Amygdala (tissue), 56 donors: Measurements from ENCODE around the gene NR4A1.

Experiments
- DNase-seq, 56 donors: peaks; one replicate each; lab custom pipeline; 2025; lab: John Stamatoyannopoulos, UW

Gene NR4A1

GRCh38 chr12:52070185-52070925, 19.1 kb downstream of the NR4A1 start:
- no peak for DNase-seq

- DNase-seq: no peak
Measured at GRCh38 chr12:52073531-52074381, 22.5 kb downstream of the NR4A1 start.

DNA sequence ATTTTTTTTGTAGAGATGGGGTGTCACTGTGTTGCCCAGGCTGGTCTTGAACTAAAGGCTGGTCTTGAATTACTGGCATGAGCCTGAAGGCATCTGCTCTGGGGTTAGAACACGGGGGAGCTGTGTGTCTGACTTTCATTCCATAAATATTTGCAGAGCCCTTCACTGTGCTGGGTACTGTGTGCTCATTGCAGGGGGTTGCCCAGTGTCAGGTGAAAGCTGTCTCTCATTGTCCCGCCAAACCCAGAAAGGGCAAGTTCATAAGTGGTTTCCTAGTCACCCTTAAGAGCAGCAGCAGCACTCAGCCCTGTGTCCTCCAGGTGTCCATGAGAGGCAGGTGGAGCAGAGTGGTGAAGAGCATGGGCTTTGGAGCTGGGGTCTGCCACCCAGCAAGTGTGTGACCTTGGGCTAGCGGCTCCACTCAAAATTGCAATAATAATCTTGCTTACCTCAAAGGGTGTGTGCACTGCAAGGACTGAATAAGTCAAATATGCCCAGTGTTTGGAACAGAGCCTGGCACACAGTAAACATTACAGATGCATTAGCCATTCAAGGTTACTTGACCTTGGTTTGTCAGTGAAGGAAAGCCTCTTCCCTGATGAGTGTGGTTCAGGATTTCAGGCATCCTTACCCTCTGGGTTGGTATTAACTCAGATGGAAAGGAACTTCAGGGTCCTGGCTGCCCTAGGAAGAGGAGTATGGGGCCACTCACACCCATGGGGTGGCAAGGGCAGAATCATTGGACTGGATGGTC, 23.9 kb downstream of the NR4A1 start:
- no peak for DNase-seq

GRCh38 chr12:52076811-52077210, 25.6 kb downstream of the NR4A1 start:
- DNase-seq: no peak

DNA sequence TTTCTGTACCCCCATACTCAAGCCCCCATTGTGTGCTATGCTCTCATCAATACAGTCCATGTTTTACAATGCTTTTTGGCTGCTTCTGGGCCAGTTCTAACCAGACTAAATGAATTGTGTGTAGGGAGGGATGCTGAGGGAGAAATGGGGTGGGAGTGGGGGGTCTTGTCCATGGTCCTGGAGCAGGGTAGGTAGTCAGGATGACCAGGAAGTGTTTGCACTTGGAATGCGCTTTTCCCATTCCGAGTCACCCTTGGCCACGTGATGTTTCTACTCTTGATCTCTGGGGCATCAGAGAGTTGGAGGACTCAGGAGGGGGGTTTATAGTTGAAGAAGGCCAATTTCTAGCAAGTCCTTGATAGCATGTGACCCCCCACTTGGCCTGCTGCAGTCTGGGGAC, 27.0 kb downstream of the NR4A1 start:
- no peak for DNase-seq

DNA sequence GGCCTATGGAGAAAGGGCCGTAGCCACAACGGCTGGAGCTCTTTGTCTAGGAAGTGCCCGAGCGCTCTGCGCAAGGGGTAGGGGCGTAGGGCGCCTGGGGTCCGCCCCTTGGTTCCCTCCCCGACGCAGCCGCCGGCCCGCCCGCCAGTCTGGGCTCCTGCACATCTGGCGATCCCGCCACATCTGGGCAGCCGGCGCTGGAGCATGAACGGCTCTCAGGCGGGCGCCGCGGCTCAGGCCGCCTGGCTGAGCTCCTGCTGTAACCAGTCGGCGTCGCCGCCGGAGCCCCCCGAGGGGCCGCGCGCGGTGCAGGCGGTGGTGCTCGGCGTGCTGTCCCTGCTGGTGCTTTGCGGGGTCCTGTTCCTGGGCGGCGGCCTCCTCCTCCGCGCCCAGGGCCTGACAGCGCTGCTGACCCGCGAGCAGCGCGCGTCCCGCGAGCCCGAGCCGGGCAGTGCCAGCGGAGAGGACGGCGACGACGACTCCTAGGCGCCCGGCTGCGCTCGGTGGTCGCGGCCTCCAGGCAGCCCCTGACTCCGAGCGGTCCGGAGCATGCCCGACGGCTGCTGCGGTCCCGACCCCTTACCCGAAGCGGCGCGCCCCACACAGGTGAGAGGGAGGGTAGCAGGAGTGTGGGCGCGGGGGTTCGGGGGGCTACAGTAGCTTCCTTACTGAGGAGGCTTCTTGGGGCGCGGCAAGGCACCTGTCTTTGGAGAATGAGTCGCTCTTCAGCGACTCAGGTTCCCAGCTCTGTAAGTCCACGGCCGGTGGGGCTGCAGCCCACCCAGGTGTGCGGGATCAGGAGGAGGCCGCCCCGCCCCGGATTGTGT, 28.5 kb downstream of the NR4A1 start, which contains the start of gene SMIM41:
Gene SMIM41, plus strand, starts transcription at position 129 of the 827 bp plus-strand sequence. Its CDS starts 76 bp downstream, at position 205.
- no peak for DNase-seq

GRCh38 chr12:52080403-52081251, 29.4 kb downstream of the NR4A1 start:
- no peak for DNase-seq

DNA sequence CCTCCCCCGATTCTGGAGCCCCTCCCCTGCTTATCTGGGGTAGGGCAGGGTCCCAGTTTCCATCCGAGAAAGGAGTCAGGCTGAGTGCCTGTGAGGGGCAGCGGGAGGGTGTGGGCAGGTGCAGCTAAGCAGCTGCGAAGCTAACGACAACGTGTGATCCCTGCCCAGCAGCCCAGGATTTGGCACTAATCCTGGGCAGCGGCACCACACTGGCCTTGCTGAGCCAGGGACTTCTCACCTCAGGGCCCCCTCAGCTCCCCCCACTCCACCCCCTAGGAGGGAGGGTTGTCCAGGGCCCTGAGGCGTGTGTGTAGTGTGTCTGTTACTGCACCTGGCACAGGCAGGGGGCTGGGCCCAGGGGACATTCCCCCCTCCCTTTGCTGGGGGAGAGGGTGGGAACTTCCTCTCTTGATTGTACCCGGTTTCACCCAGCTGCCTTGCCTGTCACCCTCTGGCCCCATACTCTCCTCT, 30.1 kb downstream of the NR4A1 start:
- no peak for DNase-seq

GRCh38 chr12:52082026-52082668, 30.9 kb downstream of the NR4A1 start:
- DNase-seq: no peak

- peak in 2 of 56 donors; percentile 9 to 29 for DNase-seq
Measured at GRCh38 chr12:52082669-52082987, 31.4 kb downstream of the NR4A1 start.

DNA sequence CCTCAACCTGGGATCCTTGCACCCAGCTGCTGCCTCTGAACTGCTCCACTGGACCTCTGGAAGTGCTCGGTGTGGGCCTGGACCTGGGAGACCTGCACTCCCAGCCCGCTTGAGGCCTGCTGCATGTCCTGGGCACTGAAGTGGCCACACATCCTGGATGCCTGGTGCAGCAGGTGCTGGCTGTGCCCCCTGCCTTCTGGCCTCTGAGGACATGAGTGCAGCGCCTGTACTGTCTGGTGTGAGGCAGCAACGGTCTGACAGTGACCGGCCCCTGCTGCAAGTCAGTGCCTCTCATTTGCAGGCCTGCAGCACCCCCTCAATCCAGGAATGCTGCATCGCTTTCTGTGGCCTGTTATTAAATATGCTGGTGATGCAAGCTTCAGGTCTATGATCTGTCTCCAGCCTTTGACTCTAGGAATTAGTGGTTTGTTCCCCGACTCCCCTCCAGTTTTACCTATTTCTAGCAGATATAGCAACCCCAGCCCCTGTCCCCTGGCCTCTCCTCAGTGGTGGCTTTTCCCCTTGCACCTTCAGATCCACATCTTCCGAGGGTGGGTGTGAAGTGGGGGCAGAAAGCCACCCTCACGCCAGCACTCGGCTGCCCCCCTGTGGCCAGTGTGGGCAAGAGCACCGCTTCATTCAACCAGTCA, 31.9 kb downstream of the NR4A1 start:
- peak in 31 of 56 donors; percentile 16 to 69 (median 33) for DNase-seq

GRCh38 chr12:52083638-52083996, 32.4 kb downstream of the NR4A1 start:
- no peak for DNase-seq

GRCh38 chr12:52084491-52085231, 33.4 kb downstream of the NR4A1 start:
- DNase-seq: no peak

DNA sequence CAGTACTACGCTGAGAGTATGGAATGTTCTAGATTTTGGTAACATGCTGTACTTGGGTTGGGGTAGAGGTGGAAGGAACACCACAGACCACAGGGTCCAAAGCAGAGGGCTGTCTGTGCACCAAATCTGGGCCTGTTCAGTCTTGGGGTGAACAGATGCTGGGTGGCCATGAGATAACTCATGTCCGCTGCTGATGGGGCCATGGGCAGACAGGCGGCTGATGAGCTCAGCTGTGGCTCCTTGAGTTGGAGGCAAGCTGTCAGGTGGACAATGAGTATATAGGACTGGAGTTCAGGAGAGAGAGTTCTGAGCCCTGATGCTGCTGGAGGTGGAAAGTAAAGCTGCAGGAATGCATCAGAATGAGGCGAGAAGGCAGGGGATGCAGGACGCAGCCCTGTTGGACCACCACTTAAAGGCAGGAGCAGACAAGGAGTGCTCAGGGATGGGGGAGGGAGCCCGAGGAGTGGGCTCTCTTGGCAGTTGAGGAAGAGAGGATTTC, 34.5 kb downstream of the NR4A1 start:
- no peak for DNase-seq

GRCh38 chr12:52086366-52086765, 35.1 kb downstream of the NR4A1 start:
- DNase-seq: no peak

DNA sequence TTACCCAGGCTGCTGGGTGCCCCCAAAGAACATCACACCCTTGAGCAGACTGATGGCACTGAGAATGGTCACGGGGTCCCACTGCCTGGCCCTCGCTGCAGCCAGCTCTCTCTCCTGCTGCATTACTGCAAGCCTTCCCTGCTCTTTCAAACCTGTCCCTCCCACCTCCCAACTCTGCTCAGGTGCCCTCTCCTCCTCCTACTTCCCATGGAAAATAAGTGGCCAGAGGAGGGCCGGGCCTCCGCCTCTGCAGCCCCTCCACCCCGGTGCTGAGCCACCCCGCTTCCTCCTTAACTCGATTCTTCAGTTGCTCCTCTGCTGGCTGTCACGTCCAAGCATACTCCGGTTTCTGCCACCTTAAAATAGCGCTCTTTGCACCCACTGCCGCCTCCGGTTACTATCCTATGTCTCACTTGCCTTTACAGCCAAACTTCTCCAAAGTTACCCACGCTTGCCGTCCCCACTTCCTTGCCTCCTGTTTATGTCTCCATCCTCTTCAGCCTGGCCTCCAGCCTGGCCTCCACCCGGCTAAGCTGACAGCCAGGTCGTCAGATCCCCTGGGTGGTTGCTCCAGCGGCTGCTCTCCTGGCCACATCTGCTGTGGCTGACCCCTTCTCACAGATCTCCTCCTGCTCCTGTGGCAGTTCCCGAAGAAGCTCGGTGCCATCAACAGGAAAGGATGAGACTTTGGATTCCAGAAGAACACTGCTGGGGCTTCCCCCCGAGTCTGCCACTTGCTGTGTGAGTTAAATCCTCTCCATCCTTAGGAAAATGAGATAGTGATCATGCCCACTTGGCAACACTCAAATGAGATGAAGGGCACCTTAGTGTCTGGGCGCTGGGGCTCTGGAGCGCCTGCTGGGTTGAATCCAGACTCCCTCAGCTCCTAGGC, 35.9 kb downstream of the NR4A1 start:
- no peak for DNase-seq
